Activated CD8-positive, alpha-beta memory T cell treated with anti-CD3 and anti-CD28 coated beads, Interleukin-2, amount 50 U/mL, for 24 hours (primary cell): ENCODE results near the gene PRPF8.
"Not testable (repeated sequence)": the region's sequence is repeated elsewhere in the genome, so short reads cannot be mapped to it uniquely, and the experiment has no call there.

Source experiments
- DNase-seq: peaks from one replicate; pipeline ENCODE4 v3.0.0-alpha.2; 2020; ENCODE audit errors: extremely low read depth

PRPF8 gene

GRCh38 chr17:1716076-1716911 is 31.6 kb upstream of the PRPF8 start:
- DNase-seq: peak; percentile 100

GRCh38 chr17:1715803-1716075 is 31.1 kb upstream of the PRPF8 start:
- DNase-seq: no peak

DNA sequence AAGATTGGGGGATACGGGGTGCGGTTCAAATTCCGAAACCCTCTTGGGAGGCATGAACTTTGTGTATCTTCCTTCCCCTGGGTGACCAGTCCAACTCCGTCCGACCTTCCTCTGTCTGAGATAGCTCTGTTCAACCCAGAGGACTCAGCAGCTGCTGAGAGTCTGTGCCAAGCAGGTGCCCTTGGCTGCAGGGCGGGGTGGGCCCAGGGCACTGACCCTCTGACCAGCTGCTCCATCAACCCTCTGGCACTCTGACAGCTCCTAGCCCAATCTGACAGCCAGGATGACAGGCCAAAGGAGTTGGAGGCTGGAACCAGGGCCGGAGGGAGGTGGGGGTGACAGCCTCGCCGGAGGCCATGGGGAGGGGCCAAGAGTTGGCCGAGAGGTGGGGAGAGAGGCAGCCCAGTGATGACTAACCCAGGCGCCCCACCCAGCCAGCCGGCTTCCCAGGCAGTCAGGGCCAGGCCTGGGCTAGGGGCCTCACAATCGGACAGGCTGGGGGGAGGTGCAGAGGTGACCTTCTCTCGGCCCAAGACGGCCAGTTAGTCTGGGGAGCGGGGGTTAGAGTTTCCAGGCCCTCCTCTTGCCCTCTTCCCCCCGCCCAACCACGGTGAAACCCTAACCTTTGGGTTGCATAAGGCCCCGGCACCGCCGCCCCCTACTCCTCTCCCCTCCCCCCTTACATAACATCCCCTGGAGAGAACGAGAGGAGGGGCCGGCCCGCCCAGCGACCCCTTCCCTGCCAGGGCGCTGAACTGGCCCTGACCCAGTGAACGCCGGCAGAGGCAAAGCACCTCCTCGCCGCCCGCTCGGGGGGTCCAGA is 30.5 kb upstream of the PRPF8 start:
- no peak for DNase-seq

DNA sequence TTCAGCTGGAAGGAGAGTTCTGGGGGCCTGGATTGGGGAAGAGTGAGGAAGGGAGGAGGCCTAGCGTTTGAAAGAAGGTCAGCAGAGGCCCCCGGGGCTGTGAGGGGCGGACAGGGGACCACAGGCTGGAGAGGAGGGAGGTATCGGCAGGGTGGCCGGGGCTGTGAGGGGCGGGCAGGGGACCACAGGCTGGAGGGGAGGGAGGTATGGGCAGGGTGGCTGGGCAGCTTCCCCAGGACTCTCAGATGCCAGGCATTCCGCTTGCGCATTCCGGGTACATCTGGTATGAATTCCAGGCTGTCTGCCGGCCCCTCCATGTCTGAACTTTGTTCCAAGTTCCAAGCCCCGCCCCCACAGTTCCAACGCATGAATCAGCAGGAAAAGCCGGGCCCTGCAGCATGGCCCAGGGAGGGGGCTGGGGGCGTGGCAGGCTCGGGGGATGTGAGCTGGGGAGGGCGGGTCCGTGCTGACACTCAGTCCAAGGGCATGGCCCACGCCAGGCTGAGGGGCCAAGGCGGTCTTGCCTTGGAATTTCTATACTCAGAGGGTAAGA is 29.8 kb upstream of the PRPF8 start:
- no peak for DNase-seq

GRCh38 chr17:1713878-1714426 is 29.3 kb upstream of the PRPF8 start:
- no peak for DNase-seq

DNA sequence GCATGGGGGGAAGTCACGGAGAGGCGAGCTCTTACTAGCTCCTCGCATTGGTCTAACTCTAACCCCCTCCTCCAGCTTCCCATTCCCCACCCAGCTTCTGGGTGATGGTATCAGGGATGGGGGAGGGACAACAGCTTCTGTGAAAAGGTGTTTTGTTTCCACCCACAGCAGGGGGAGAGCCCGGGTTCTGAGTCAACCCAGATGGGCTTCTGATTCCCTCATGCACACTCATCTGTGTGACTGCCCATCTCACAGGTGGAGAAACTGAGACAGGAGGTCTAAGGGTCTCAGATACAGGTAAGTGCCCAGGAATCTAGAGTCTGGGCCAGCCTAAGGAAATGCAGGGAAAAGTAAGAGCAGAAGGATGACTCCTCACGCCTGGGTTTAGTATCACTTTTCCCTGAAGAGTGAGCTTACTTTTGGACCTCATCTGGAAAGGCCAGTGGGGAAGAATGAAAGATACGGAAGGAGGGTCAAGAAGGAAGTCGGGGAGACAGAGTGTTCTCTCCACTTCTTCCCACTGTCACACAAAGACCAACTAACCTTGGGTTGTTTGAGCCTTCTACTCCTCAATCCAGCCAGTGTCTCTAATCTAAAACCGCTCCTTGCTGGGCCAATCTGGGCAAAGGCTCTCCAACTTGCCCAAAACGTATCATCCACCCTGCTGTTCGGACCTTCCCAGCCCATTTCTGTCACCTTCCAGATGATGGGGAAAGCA is 28.7 kb upstream of the PRPF8 start:
- DNase-seq: no peak

- DNase-seq: no peak
These were observed 27.6 kb upstream of the PRPF8 start for GRCh38 chr17:1712271-1712670.

- DNase-seq: no peak
These were observed 27.1 kb upstream of the PRPF8 start for GRCh38 chr17:1711804-1712203.

- no peak for DNase-seq
These were observed 26.3 kb upstream of the PRPF8 start for GRCh38 chr17:1710807-1711553.

- DNase-seq: no peak
These were observed 25.5 kb upstream of the PRPF8 start, which contains the start of gene TLCD2 for GRCh38 chr17:1709971-1710806. TSS of gene TLCD2 (minus strand) at chr17:1710377. CDS start at chr17:1710242, 135 bp downstream.

GRCh38 chr17:1709403-1709951 is 24.8 kb upstream of the PRPF8 start:
- DNase-seq: no peak

DNA sequence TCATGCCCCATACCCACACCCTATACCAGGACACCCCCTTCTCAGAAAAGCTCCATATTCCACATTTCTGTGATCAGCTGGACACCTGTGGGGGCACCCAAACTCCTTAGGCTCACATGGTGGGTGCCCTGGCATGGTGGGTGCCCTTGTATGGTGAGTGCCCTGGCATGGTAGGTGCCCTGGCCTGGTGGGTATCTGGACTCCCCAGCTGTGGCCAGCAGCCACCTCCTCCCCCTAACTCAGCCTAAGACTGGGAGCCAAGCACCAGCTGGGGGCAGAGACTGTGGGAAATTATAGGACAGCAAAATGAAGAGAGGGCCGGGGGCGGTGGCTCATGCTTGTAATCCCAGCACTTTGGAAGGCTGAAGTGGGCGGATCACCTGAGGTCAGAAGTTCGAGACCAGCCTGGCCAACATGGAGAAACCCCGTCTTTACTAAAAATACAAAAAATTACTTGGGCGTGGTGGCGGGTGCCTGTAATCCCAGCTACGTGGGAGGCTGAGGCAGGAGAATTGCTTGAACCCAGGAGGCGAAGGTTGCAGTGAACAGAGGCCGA is 24.2 kb upstream of the PRPF8 start:
- DNase-seq: not testable (repeated sequence)

- no peak for DNase-seq
These were observed 22.4 kb upstream of the PRPF8 start for GRCh38 chr17:1707107-1707506.

GRCh38 chr17:1705004-1705403 is 20.3 kb upstream of the PRPF8 start:
- DNase-seq: no peak

DNA sequence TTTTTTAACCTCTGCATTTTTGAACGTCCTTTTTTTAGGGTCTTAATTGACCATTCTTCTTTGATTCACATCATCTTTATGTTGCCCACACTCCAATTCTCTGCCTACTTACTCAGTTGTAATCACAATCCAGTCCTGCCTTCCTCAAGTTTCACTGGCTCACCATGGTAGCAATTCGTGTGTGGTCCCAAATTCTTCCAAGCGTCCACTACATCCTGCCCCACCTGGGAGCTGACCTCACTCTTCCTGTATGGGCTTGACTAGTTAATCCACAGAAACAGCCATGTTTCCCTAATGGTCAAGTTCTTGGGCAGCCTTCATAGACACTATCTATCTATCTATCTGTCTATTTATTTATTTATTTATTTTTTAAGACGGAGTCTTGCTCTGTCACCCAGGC is 18.4 kb upstream of the PRPF8 start:
- DNase-seq: no peak

- not testable (repeated sequence) for DNase-seq
These were observed 15.2 kb upstream of the PRPF8 start for GRCh38 chr17:1699891-1700290.

DNA sequence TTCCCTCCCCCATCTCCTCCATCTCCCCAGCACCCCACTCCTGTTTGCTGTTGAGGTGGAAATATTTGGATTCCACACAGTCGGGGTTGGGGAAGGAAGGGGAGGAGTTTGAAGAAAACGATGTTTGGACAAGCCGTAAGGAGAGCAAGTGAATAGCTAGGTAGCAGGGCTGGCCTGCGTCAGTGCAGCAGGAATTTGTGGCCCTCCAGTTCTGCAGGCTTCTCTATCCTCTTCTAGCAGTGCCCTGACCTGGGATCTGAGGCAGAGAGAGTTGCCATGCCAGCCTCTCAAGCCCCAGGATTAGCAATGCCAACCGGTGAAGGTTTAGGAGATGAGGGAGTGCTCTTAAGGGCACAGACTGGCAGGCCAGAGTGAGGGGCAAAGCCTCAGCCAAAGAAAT is 13.0 kb upstream of the PRPF8 start:
- DNase-seq: no peak

DNA sequence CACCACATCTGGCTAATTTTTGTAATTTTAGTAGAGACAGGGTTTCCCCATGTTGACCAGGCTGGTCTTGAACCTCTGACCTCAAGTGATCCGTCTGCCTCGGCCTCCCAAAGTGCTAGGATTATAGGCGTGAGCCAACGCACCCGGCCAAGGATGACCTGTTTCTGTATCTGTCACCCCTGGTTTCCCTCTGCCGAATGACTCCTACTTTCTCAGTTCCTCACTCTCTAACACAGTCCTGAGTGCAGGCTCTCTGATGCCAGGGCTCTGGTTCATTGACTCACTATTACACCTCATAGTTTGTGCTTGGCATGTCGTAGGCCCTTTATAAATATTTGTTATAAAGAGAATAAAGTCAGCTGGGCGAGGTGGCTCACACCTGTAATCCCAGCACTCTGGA is 10.7 kb upstream of the PRPF8 start:
- DNase-seq: no peak

DNA sequence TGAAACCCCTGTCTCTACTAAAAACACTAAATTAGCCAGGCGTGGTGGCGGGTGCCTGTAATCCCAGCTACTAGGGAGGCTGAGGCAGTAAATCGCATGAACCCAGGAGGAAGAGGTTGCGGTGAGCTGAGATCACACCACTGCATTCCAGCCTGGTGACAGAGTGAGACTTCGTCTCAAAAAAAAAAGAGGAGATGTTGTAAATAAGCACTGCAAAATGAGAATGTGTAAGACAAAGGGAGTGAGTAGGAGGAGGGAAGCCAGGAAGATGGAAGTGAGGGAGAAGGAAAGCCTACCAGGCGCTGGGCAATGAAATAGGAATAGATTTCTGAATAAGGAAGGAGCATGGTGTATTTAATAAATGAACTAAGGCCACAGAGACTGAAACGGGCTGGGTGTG is 8.7 kb upstream of the PRPF8 start:
- DNase-seq: no peak
